HL-60 (cell line): ENCODE results near the gene GORASP2.

Experiments
- DNase-seq, 2 experiments: peaks; one replicate each; pipeline ENCODE4 v3.0.0-alpha.2; 2010 to 2020; ENCODE audit warnings: low read depth in 1 of 2, low spot score in 1 of 2
- H3K27ac ChIP-seq: fragments of 250-450 bp; sonication (Bioruptor Pico); replicated peaks from 2 replicates; pipeline ENCODE4 v1.5.1; 2020; ENCODE audit warnings: mild to moderate bottlenecking, moderate library complexity
- H3K27me3 ChIP-seq: fragments of 250-450 bp; sonication (Bioruptor Pico); 2 replicates; pipeline ENCODE4 v1.5.1; 2021; ENCODE audit warnings: mild to moderate bottlenecking, moderate library complexity; ENCODE audit not compliant: insufficient read depth, poor library complexity, severe bottlenecking
- H3K4me3 ChIP-seq: replicated peaks from 2 replicates; pipeline ENCODE4 v1.5.1; 2011; ENCODE audit warnings: mild to moderate bottlenecking, control low read depth, low read length; ENCODE audit not compliant: insufficient read depth
- GABPA ChIP-seq: IDR thresholded peaks from 2 replicates; pipeline ENCODE4 v1.6.1; 2012; ENCODE audit warnings: low read depth
- POLR2AphosphoS5 ChIP-seq: IDR thresholded peaks from 2 replicates; pipeline ENCODE4 v1.6.1; 2012; ENCODE audit warnings: low read depth
- REST ChIP-seq: IDR thresholded peaks from 2 replicates; pipeline ENCODE4 v1.6.1; 2012; ENCODE audit warnings: low read depth; ENCODE audit not compliant: insufficient replicate concordance
- SPI1 ChIP-seq: IDR thresholded peaks from 2 replicates; pipeline ENCODE4 v1.6.1; 2012; ENCODE audit warnings: low read depth, mild to moderate bottlenecking, borderline replicate concordance
- TF ChIP-seq, protein P1 (sequence below): IDR thresholded peaks from one replicate; pipeline ENCODE4 v1.5.1; 2011; ENCODE audit warnings: low read length, control low read depth, inconsistent platforms; ENCODE audit not compliant: insufficient read depth

Gene GORASP2

DNA sequence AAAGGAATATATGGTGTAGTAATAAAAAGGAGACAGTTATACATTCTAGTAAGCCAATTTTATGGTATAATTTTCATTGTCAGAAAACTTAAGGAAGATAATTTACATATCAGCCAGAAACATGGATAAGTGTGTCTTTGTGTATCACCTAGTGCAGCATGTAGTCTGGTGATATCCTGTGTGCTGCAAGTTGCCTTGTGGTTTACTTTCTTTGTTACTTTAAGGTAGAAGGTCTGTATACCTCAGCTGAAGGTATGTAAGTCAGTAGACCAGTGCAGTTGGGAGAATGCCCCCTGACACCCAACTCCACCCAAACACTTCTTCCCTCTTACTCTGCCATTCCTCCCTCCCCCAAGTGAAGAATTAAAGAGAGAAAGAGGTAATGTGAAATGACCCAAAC lies 11.0 kb downstream of the GORASP2 start:
- DNase-seq: no peak
- no peak overlapping the region for H3K27ac ChIP-seq

GRCh38 chr2:170942615-170943014 lies 13.6 kb downstream of the GORASP2 start:
- H3K4me3 ChIP-seq: no peak overlapping the region
- DNase-seq: no peak
- TF ChIP-seq REST (no peak), POLR2AphosphoS5 (no peak), SPI1 (no peak), GABPA (no peak)
- TF ChIP-seq, protein P1, sequence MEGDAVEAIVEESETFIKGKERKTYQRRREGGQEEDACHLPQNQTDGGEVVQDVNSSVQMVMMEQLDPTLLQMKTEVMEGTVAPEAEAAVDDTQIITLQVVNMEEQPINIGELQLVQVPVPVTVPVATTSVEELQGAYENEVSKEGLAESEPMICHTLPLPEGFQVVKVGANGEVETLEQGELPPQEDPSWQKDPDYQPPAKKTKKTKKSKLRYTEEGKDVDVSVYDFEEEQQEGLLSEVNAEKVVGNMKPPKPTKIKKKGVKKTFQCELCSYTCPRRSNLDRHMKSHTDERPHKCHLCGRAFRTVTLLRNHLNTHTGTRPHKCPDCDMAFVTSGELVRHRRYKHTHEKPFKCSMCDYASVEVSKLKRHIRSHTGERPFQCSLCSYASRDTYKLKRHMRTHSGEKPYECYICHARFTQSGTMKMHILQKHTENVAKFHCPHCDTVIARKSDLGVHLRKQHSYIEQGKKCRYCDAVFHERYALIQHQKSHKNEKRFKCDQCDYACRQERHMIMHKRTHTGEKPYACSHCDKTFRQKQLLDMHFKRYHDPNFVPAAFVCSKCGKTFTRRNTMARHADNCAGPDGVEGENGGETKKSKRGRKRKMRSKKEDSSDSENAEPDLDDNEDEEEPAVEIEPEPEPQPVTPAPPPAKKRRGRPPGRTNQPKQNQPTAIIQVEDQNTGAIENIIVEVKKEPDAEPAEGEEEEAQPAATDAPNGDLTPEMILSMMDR: no peak
- H3K27me3 ChIP-seq: no peaks in the 10 kb centered on the region
- H3K27ac ChIP-seq: no peak overlapping the region

More for the DNA sequence above, 11.0 kb downstream of the GORASP2 start:
- H3K27me3 ChIP-seq: no peaks in the 10 kb centered on the region
- H3K4me3 ChIP-seq: no peak overlapping the region
- no peak for TF ChIP-seq REST

DNA sequence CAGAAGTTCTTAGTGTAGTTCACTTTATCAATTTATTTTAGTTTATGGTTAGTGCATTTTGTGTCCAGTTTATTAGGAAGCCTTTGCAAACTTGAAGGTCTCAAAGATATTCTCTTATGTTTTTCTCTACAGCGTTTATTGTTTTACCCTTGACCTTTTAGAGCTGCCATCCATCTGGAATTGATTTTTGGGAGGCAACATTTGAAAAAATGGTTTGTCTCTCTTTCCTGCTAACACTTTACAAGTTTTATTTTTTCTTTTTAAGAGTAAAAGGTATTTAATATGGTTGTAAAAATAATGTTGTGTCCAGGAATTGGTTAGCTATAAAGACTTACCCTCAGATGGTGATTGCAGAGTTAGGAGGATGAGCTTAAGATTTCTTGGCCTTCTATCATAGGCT lies 14.0 kb downstream of the GORASP2 start:
- DNase-seq: no peak
- Histone ChIP-seq H3K27ac (no peak overlapping the region), H3K4me3 (no peak overlapping the region), H3K27me3 (no peaks in the 10 kb centered on the region)
- TF ChIP-seq REST: no peak

DNA sequence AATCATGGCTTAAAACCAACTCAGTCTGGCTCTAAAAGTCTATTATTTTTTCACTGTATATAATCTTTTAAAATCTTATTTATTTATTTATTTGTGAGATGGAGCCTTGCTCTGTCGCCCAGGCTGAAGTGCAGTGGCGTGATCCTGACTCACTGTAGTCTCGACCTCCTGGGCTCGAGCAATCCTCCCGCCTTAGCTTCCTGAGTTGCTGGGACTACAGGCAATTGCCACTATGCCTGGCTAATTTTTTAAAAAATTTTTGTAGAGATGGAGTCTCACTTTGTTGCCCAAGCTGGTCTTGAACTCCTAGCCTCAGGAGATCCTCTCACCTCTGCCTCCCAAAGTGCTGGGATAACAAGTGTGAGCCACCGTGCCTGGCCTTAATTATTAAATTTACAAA lies 14.5 kb downstream of the GORASP2 start:
- TF ChIP-seq, protein P1: no peak
- no peak overlapping the region for H3K4me3 ChIP-seq
- DNase-seq: no peak
- no peaks in the 10 kb centered on the region for H3K27me3 ChIP-seq
- H3K27ac ChIP-seq: no peak overlapping the region
